A549 (cell line): ENCODE measurements around the gene SCAMP2.

Source experiments
- BHLHE40 ChIP-seq: IDR thresholded peaks from 2 replicates; pipeline ENCODE4 v1.6.1; 2012; ENCODE audit warnings: low read depth, low read length, inconsistent platforms
- POLR2A ChIP-seq: IDR thresholded peaks from 2 replicates; pipeline ENCODE4 v1.6.1; 2012; ENCODE audit warnings: mild to moderate bottlenecking, low read length
- TF ChIP-seq, protein P1 (sequence below): fragments of >200 bp; sonication (Bioruptor Twin); formaldehyde crosslinking; IDR thresholded peaks from 3 replicates; pipeline ENCODE4 v1.5.1; 2016
- TF ChIP-seq, protein P2 (sequence below): fragments of 450-650 bp; IDR thresholded peaks from 2 replicates; pipeline ENCODE4 v1.6.1; 2014; ENCODE audit warnings: antibody characterized with exemption

DNA sequence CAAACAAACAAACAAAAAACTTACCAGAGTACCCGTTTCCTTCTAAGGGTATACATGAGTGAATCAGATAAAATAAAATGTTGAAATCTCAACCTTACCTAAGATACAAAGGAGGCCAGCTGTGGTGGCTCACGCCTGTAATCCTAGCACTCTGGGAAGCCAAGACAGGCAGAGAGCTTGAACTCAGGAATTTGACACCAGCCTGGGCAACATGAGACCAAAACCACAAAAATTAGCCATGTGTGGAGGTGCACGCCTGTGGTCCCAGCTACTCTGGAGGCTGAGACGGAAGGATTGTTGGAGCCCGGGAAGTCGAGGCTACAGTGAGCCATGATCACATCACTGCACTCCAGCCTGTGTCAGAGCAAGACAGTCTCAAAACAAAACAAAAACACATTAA is 44.5 kb upstream of the SCAMP2 start:
- TF ChIP-seq, protein P1, sequence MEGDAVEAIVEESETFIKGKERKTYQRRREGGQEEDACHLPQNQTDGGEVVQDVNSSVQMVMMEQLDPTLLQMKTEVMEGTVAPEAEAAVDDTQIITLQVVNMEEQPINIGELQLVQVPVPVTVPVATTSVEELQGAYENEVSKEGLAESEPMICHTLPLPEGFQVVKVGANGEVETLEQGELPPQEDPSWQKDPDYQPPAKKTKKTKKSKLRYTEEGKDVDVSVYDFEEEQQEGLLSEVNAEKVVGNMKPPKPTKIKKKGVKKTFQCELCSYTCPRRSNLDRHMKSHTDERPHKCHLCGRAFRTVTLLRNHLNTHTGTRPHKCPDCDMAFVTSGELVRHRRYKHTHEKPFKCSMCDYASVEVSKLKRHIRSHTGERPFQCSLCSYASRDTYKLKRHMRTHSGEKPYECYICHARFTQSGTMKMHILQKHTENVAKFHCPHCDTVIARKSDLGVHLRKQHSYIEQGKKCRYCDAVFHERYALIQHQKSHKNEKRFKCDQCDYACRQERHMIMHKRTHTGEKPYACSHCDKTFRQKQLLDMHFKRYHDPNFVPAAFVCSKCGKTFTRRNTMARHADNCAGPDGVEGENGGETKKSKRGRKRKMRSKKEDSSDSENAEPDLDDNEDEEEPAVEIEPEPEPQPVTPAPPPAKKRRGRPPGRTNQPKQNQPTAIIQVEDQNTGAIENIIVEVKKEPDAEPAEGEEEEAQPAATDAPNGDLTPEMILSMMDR = no peak
- TF ChIP-seq POLR2A = no peak
- TF ChIP-seq BHLHE40 = no peak
- TF ChIP-seq, protein P2, sequence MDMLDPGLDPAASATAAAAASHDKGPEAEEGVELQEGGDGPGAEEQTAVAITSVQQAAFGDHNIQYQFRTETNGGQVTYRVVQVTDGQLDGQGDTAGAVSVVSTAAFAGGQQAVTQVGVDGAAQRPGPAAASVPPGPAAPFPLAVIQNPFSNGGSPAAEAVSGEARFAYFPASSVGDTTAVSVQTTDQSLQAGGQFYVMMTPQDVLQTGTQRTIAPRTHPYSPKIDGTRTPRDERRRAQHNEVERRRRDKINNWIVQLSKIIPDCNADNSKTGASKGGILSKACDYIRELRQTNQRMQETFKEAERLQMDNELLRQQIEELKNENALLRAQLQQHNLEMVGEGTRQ = no peak
